ENCODE measurements around the gene KRT34.
"Not testable (repeated sequence)": the region's sequence is repeated elsewhere in the genome, so short reads cannot be mapped to it uniquely, and the experiment has no call there.

The KRT34 gene

DNA sequence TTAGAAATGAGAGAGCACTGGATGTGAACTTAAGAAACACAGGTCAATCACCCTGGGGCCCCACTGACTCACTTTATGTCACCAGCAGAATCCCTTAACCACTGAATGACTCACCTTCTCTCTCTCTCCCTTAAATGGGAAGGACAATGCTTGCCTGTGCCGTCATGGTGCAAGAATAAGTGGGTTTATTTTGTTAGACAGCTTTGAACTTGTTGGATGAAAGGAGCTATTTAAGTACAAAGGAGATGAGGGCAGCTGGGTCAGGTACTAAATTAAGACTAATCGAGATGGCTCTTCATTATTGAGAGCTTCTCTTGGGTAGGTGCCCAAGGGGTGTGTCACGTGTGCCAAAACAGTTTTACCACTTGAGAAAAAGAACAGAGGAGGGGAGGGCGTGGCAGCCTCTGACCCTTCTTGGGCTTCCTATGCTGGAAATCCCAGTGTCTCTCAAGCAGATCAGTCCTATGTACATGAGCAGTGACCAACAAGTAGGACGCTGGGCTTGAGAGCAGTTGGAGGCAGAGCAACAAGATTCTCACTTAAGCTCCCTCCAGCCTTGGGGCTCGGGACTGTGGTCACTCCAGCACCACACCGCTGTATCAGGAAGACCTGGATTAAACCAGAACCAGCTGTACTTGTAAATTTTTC is 22.0 kb upstream of the KRT34 start:
- DNase-seq (ENCODE audit: low spot score): peak; percentile 87

DNA sequence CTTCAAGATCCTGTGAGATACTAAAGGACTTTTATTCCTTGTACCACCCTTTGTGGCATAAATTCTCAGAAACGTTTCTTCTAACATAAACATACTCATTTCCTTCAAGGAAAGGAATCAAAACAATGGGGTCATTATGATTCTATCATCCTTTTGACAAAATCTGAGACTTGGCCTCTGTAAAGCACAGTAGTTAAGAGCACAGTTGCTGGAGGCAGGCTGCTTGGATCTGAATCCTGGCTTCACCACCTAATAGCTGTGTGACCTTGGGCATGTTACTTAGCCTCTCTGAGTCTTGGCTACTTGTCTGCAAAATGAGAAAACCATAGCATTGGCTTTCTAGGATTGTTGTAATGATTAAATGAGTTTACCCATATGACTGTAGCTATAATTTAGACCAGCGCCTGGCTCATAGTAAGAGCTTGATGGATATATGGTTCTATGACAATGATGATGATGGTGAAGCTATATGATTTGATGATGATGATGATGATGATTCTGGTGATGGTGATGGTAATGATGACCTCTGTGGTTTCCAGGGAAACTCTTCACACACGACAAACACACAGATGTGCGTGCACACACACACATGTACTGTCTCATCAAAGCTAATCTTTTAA is 21.4 kb upstream of the KRT34 start:
- DNase-seq (ENCODE audit: low spot score): no peak

DNA sequence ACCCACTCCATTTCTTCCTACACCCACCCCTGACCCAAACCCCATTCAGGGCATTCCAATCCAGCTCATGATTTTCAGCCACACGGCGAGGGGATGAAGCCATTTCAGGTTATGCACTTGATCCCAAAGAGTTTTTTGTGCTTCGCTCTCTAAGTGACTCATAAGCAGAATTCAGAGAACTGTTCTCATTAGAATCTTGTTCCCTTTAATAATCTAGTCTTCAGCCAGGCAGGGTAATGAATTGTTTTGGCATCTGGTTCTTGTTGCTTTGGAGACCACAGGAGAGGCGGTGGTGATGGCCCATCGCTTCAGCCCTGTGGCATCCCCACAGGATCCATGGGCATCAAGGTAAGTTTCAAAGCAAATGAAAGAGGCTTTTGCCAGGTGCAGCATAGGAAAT is 20.1 kb upstream of the KRT34 start:
- no peak for DNase-seq (ENCODE audit: low spot score)

DNA sequence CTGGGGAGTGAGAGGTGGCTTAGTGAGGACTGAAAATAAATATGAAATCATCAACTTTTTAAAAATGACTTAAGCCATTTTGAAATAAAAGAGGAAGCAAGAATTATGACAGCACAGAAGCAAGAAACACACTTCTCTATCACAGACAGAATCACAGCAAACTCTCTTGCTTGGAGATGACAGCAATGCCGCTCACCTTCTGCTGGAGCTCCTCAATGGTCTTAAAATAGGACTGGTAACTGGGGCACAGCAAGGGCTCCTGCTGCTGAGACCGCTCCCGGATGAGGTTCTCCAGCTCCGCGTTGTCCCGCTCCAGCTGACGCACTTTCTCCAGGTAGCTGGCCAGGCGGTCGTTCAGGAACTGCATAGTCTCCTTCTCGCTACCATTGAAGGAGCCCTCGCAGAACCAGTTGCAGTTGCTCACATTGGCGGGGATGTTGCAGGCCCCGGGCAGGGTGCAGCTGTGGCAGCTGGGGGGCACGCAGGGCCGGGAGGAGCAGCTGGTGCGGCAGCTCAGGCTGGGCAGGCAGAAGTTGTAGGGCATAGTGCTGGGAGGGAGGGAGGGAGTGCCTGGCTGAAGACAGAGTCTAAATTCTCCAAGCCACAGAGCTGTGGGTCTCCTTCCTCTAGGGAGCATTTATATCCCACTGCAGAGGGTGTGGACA is 15.0 kb upstream of the KRT34 start, which contains the start of gene KRT31:
Gene KRT31, minus strand, starts transcription at position 613 of the 665 bp plus-strand sequence. Its CDS starts 69 bp downstream, at position 544.
- DNase-seq (ENCODE audit: low spot score): no peak

DNA sequence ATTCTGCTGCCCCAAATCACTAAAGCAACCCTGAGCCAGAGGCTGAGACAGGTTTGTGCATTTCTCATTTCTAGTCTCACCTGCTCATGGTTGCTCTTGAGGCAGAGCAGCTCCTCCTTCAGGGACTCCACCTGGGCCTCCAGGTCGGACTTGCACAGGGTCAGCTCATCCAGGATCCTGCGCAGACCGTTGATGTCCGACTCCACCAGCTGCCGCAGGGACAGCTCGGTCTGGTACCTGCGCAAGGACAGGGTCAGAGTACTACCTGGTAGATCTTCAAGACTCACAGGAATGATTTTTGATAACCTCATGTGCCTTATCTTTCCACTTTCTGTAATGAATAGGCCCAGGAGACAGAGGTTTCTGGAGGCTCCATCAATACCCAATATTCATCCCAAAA is 14.2 kb upstream of the KRT34 start:
- no peak for DNase-seq (ENCODE audit: low spot score)

DNA sequence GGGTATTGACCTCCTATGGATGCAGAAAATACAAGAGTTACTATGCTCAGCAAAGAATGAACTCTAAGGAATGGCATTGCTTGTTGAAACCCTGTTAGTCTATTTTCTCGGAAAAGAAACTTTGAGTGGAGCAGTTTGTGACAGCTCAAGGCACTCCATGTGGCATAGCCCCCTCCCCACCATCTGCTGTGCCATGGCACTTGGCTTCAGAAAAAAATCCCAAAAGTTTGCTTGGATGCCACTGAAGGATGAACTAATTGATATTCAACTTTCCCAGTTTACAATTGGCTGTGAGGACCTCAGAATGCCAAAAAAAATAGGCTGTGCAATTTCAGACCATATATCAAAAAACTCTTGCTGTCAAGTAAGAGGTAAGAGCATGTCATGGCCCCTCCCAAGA is 13.5 kb upstream of the KRT34 start:
- DNase-seq (ENCODE audit: low spot score): no peak

DNA sequence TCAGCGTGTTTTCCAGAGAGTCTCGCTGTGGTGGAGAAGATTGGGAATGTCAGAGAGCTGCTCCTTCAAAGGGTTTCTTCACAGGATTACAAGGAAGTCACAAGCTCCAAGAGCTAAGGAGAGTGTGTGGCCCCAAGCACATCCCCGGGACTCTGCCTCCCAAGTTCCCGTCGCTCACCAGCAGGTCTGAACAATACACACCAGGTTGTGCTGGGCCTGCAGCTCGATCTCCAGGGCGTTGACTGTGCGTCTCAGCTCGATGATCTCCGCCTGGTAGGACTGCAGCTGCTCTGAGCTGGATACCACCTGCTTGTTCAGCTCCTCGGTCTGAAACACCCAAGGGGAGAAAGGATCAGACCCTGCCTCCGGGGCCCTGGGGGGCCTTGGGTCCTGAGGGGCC is 12.9 kb upstream of the KRT34 start:
- not testable (repeated sequence) for DNase-seq (ENCODE audit: low spot score)

DNA sequence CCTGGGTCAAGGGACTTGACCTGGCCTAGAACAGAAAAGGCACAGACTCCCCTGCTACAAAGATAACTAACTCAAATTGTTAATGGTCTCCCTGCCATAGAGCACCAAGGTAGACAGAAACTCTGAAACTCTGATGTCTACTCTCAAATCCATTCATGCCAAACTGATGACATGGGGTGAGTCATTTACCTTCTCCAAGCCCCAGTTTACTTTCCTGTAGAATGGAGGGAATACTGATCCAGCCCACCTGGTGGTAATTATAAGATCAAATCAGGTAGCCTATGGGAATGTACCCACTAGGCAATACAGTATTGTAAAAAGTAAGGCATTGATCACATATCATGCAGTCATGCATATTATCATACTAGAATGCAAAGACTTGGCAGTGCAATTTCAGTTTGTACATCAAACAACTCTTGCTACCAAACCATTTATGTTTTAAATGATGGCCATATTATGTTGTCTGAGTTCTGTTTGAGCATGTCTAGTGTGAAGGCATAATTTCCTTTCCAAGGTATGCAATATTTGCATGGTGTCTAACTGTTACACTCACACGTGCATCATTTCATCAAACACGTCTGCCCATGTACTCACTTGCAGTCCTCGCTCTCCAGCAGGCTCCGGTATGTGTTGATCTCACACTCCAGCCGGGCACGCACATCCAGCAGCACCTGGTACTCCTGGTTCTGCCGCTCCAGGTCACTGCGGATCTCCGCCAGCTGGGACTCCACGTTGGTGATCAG is 12.3 kb upstream of the KRT34 start:
- no peak for DNase-seq (ENCODE audit: low spot score)

DNA sequence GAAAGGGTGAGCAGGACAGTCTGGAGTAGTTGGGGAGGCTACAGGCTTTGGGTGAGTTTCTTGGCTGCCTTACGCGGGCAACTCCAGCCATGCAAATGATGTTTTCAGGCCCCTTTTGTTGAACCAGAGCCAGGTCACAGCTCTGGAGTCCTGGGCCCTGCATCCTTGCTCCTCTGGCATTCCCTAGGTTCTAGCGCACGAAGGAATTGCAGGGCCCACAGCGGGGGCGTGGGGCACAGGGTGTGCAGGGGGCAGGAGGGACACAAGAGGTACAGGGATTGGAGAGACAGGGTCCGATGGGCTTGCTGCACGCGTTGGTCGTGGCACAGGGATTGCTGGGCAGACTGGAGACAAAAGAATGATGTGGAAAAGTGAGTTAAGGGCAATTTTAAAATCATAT is 11.7 kb upstream of the KRT34 start:
- DNase-seq (ENCODE audit: low spot score): no peak

DNA sequence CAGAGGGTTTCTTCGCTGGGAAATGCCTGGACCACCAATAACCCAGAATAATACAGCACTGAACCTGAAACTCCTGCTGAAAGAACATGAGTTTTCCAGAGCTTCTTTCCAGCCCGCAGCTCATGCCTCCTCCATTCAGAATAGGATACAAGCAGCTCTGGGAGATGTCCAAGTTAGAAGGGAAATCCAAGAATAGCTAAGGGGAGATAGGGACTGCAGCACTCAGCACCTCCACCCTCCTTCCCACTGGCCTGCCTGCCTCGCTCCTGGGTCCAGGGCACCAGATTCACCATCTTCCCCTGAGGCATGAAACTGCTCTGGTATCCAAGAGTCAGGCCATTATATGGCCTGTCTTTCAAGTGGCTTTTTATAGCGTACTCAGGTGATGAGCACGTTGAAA is 11.2 kb upstream of the KRT34 start:
- DNase-seq (ENCODE audit: low spot score): no peak

DNA sequence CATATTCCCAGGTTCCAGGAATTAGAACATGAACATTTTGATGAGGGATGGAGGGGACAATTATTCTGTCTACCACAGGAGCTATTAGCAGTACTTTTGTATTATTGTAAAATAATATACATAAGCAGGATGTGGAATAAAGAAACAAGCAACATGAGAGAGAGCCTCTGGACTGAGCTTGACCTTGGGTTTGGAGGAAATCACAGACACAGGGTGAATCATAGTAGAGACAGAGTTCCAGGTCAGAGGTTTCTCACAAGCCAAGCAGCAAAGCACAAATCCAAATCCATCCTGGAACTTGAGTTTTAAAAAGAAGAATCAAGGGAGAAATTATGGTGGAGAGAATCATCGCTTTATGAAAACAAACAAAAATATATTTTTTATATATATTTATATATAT is 10.2 kb upstream of the KRT34 start:
- peak; percentile 49 for DNase-seq (ENCODE audit: low spot score)

DNA sequence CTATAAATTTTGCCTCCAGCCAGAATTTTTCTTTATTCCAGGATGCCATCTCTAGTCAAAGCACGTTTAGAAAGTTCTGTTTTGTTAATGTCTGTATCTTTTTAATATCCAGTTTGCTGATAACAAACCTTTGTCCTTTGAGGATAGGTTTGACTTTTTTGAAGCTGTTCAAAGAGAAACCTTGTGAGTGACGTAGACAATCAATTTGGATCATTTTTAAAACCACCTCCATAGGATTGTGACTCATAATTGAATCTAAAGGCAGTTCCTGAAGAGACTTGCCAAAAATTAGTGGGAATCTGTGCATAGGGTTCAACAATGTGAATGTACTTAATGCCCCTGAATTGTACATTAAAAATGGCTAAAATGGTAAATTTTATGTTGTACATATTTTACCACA is 9.4 kb upstream of the KRT34 start:
- DNase-seq (ENCODE audit: low spot score): no peak

DNA sequence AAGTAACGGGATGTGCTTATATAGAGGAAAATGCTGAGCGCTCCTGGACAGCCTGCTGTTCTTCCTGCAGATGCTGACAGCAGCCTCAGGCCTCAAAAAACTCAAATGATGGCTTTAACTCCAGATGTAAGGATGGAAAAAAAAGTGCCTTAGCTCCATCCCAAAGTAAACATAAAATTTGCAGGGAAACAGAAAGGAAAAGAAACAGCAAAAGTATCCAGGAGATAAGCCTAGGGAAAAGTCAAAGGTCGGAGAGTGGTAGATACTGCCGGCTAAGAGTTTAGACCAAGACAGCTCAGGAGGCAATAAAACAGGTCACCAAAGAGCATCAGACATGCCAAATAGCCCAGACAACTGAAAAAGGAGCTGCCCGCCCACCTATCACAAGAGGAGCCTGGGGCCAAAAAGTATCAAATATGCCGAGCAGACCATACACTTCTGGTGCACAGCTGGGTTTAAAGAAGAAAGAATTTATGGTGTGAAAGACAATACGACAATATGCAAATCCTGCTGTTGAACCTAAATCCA is 8.4 kb upstream of the KRT34 start:
- DNase-seq (ENCODE audit: low spot score): no peak

DNA sequence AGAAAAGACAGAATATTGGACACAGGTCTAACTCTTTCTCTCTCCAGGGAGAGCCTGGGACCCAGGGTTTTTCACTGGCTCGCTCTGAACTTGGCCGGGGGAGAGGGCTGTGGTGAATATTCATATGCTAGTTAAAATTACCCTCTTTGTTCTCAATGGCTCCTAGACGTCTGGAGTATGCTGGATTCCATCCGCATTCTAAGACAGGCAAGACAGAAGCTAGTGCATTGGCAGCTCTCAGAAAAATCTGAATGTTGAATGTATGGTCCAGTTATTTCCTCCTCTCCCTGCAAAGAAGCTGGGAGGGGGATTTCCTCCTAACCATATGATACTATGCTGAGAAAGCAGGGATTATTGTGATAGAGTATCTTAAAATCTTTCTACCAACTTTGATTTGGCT is 5.6 kb upstream of the KRT34 start:
- no peak for DNase-seq (ENCODE audit: low spot score)

DNA sequence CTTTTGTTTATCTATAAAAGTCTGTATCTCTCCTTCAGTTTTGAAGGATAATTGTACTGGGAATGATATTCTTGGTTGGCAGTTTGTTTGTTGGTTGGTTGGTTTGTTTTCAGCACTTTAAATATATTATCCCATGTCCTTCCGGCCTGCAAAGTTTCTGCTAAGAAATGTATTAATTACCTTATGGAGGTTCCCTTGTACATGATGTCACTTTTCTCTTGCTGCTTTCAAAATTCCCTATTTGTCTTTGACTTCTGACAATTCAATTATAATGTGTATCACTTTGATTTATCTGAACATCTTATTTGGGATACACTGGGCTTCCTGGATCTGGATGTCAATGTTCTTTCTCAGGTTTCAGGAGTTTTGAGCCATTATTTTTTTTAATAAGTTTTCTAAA is 4.1 kb upstream of the KRT34 start:
- DNase-seq (ENCODE audit: low spot score): no peak

DNA sequence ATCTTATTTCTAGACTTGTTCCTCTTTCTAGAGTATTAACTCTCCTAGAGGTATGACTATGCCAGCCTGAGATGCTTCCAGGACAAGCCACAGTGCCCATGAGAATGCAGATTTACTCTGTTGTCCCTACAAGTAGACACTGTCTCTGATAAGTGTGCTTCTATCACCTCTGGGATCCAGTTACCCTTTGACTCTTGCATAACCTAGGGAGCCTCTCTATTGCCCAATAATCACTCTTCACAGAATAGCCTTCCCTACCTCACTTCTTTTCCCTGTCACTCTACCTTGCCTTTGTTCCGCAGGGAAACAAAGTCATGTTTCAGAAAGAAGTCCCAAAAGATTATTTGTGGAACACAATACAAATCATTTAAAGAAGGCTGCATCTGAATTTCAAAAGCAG is 1.6 kb upstream of the KRT34 start:
- no peak for DNase-seq (ENCODE audit: low spot score)

DNA sequence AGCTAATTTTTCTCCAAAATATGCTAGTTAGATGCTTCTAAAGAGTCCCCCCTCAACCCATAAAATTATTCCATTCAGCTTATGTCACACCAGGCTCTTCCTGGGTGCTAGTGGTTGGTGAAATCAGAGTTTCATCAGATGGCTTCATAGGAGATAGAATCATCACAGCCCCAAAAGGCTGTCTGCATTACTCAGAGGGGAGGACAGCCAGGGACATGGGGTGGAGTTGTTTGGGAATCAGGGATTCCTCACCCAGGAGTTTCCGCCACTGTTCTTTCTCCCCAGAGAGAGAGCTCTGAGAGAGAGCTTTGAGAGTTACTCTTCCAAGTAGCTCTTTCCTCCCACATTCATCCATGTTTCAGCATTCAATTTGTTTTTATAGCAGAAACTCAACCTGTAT is 288 bp upstream of the KRT34 start:
- DNase-seq (ENCODE audit: low spot score): peak; percentile 81

DNA sequence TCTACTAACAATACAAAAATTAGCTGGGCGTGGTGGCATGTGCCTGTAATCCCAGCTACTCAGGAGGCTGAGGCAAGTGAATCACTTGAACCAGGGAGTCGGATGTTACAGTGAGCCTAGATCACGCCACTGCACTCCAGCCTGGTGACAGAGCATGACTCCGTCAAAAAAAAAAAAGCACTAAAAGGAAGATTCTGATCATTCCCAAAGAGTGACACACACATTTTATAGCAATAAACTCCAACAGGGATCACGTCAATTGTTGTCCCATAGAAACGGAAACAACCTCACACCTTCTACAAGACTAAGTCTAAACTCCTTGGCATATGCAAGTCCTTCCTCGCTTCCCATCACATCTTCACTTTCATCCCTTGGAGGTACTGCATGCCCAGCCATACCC is 2.0 kb downstream of the KRT34 start:
- peak; percentile 73 for DNase-seq (ENCODE audit: low spot score)

DNA sequence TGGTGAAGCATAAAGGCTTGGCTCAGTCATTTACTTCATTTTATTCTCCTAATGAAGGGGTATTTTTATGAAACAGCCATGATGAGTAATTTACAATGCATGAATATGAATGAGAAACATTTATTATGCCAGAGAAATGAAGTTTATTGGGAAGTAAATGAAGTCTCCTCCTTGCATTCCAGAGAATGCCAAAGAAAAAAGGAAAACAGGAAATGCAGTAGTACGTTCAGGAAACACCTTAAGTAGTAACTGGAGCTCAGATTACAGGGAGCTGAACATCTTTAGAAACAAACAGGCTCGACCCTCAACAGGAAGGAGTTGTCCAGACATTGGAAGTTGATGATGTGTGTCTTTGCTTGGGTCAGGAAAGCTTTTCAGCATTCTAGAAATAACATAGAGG is 4.6 kb downstream of the KRT34 start:
- DNase-seq (ENCODE audit: low spot score): no peak

DNA sequence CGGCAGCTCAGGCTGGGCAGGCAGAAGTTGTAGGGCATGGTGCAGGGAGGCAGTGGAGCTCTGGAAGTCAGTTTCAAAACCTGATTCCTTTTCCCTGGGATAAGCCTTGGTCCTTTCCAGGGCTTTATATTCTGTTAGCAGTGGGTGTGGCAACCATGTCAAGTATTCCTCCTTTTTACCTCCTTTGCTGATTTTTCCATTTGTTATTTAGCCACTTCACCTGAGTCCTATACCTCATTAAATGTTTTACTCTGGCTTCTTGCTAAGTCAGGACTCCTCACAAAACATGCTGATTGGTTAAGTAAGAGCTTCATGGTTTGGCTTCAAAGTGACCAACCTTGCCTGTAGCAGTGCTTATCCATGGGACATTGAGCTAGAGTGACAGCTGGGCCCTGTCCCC is 12.4 kb downstream of the KRT34 start, which contains the start of gene KRT33B:
Gene KRT33B, minus strand, starts transcription at position 101 of the 400 bp plus-strand sequence. Its CDS starts 63 bp downstream, at position 38.
- no peak for DNase-seq (ENCODE audit: low spot score)

DNA sequence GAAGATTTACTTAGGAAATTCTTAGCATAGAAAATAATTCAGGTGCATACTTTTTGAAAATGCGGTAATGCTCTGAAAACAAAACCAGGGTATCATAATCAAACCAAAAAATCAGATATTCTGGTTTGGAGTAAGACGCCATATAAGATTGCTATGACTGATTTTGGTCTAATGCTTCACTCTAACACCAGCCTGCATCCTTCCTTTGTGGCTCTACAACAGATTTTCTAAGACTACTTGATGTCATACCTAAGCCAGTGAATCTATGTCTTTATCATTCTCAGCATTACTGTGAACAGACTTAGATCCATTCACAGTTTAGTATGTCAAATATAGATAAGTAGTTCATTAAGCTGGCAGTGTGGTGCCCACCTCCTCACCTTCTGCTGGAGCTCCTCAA is 13.1 kb downstream of the KRT34 start:
- no peak for DNase-seq (ENCODE audit: low spot score)

DNA sequence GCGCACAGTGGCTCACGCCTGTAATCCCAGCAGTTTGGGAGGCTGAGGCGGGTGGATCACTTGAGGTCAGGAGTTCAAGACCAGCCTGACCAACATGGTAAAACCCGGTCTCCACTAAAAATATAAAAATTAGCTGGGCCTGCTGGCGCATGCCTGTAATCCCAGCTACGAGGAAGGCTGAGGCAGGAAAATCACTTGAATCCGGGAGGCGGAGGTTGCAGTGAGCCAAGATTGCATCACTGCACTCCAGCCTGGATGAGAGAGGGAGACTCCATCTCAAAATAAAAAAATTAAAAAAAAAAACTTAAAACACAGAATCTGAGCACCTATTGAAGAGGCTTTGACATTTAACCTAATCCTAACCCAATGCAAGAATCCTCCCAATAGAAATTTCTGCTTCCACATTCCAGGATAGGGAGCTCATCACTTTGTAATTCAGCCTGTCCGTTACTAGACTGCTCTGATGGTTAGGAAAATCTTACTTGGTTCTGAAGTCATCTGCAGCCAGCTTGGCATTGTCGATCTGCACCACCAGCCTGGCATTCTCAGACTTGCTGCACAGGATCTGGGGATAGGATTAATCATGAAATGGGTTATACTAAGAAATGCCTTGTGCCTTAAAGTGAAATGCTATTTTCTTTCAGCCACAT is 14.6 kb downstream of the KRT34 start:
- peak; percentile 86 for DNase-seq (ENCODE audit: low spot score)

All from hepatic stellate cell (primary cell).